Measurements from ENCODE around the gene LHX2.

The LHX2 gene

DNA sequence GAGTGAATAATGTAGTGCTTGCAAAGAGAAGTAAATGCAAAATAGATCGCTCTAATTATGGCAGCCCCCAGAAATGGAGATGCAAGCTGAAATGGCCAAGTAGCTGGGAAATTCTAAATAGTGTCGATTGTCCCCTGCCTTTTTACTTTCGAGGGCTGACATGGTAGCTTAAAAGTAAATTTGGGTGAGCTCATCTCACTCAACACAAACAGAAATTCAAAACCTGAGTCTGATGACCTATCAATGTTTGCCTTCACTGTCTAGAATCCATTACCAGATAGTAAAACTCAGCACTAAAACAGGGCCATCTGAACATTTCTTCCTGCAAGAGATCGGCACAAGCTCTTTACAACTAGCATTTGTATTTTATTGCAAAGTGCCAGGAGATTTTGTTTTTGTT lies 7.0 kb upstream of the LHX2 start:
- Histone ChIP-seq H3K4me2 (no peak overlapping the region), H3K27me3 (ENCODE audit: insufficient read depth, low read depth) (peaks cover 20% of the 10 kb centered on the region), H3K4me1 (ENCODE audit: low read depth, poor library complexity, severe bottlenecking) (peaks cover 7% of the 10 kb centered on the region), H3K4me3 (IDR thresholded peaks at IDR 0.05; ENCODE audit: insufficient read depth, low read depth, low read length) (no peak overlapping the region), H3K79me2 (ENCODE audit: insufficient read depth, low read depth) (no peaks in the 10 kb centered on the region), H4K20me1 (ENCODE audit: insufficient read depth) (no peaks in the 10 kb centered on the region), H3K27ac (no peak overlapping the region), H3K9ac (no peak overlapping the region), H3K36me3 (ENCODE audit: insufficient read depth) (no peaks in the 10 kb centered on the region), H2AFZ (ENCODE audit: low read depth) (no peak overlapping the region)
- TF ChIP-seq, protein P1, sequence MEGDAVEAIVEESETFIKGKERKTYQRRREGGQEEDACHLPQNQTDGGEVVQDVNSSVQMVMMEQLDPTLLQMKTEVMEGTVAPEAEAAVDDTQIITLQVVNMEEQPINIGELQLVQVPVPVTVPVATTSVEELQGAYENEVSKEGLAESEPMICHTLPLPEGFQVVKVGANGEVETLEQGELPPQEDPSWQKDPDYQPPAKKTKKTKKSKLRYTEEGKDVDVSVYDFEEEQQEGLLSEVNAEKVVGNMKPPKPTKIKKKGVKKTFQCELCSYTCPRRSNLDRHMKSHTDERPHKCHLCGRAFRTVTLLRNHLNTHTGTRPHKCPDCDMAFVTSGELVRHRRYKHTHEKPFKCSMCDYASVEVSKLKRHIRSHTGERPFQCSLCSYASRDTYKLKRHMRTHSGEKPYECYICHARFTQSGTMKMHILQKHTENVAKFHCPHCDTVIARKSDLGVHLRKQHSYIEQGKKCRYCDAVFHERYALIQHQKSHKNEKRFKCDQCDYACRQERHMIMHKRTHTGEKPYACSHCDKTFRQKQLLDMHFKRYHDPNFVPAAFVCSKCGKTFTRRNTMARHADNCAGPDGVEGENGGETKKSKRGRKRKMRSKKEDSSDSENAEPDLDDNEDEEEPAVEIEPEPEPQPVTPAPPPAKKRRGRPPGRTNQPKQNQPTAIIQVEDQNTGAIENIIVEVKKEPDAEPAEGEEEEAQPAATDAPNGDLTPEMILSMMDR (conservative IDR thresholded peaks at IDR 0.05; ENCODE audit: low read depth, low read length) = no peak

DNA sequence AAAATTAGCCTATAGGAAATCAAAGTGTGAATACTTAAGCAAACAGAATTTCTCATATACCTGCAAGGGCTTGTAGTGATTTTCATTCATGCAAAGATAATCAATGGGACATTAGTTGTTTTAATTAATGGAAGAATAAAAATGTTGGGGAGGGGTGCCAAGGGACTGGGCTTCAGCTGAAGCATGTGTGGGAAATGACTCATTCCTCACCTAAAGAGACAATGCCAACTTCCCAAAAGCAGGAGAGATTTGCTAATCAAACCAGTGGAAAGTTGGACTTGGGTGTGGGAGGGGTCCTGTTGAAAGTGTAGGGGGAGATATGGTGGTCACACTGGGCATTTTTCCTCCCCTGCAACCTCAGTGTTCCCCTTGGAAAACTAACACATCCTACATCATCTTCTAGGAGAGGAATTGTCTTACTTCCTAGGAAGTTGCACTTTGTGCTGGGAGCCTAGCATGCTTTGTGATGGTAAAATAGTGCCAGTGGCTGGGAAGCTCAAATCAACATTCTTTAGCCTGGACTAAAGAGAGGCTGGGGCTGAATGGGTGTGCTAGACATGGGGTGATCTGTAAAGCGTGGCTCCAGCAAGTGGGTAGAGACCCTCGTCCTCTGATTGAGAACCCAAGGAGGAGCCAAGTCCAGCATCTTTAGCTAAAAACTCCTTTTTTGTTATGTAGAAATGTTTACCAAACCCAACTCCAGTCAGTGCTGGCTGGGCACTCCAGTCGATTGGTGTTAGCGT lies 6.4 kb upstream of the LHX2 start:
- peaks cover 19% of the 10 kb centered on the region for H3K27me3 ChIP-seq (ENCODE audit: insufficient read depth, low read depth)
- TF ChIP-seq, protein P1 (conservative IDR thresholded peaks at IDR 0.05; ENCODE audit: low read depth, low read length) = no peak
- no peak overlapping the region for H3K9ac ChIP-seq
- H4K20me1 ChIP-seq (ENCODE audit: insufficient read depth) = no peaks in the 10 kb centered on the region
- H3K27ac ChIP-seq = no peak overlapping the region
- no peak overlapping the region for H2AFZ ChIP-seq (ENCODE audit: low read depth)
- H3K4me3 ChIP-seq (IDR thresholded peaks at IDR 0.05; ENCODE audit: insufficient read depth, low read depth, low read length) = no peak overlapping the region
- H3K4me1 ChIP-seq (ENCODE audit: low read depth, poor library complexity, severe bottlenecking) = peaks cover 11% of the 10 kb centered on the region
- no peaks in the 10 kb centered on the region for H3K36me3 ChIP-seq (ENCODE audit: insufficient read depth)
- no peaks in the 10 kb centered on the region for H3K79me2 ChIP-seq (ENCODE audit: insufficient read depth, low read depth)
- H3K4me2 ChIP-seq = no peak overlapping the region

DNA sequence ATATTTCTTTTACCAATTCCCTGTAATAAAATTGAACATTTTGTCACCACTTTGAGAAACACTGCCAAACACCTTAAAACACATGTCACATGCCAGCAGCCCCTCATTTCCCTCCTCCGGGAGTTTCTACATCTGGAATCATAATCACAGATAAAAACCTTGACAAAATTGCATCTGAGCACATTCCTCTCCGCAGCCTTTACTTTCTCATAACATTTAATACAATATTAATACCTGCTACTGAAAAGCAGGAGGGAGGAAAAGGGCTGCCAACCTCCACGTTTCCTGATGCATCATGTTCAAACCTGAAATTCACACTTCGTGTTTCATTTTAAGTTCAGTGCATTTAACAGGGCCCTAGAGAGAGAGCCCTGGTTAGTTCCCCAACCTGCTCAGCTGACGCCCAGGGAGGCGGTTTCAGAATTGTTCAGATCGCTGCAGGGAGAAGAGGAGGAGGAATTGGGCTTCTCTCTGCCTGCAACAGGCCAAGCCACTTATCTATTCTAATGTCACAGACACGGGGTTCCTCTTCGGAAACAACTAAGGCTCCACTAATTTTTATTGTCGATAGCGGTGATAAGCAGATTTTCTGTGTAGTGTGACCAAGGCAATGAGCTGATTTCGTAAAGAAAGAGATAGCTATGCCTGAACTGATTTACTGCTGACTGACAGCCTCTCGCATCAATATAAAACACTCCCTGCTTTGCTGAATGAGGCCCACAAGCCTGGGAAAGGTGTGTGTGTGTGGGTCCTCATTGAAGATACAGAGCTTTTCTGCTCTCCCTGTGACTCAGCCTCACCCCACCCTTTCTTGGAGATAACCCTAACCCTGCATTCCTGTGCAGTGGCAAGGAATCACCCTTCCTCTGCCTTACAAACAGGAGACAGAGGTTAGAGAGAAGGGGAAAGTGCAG lies 4.9 kb upstream of the LHX2 start:
- H3K27ac ChIP-seq = no peak overlapping the region
- H3K4me2 ChIP-seq = no peak overlapping the region
- TF ChIP-seq, protein P1 (conservative IDR thresholded peaks at IDR 0.05; ENCODE audit: low read depth, low read length) = no peak
- H3K36me3 ChIP-seq (ENCODE audit: insufficient read depth) = no peaks in the 10 kb centered on the region
- no peak overlapping the region for H2AFZ ChIP-seq (ENCODE audit: low read depth)
- H3K4me1 ChIP-seq (ENCODE audit: low read depth, poor library complexity, severe bottlenecking) = peaks cover 10% of the 10 kb centered on the region
- H3K79me2 ChIP-seq (ENCODE audit: insufficient read depth, low read depth) = no peaks in the 10 kb centered on the region
- H4K20me1 ChIP-seq (ENCODE audit: insufficient read depth) = no peaks in the 10 kb centered on the region
- H3K9ac ChIP-seq = no peak overlapping the region
- H3K4me3 ChIP-seq (IDR thresholded peaks at IDR 0.05; ENCODE audit: insufficient read depth, low read depth, low read length) = no peak overlapping the region
- H3K27me3 ChIP-seq (ENCODE audit: insufficient read depth, low read depth) = peaks cover 11% of the 10 kb centered on the region; the same call in 1 of the 2 replicates

DNA sequence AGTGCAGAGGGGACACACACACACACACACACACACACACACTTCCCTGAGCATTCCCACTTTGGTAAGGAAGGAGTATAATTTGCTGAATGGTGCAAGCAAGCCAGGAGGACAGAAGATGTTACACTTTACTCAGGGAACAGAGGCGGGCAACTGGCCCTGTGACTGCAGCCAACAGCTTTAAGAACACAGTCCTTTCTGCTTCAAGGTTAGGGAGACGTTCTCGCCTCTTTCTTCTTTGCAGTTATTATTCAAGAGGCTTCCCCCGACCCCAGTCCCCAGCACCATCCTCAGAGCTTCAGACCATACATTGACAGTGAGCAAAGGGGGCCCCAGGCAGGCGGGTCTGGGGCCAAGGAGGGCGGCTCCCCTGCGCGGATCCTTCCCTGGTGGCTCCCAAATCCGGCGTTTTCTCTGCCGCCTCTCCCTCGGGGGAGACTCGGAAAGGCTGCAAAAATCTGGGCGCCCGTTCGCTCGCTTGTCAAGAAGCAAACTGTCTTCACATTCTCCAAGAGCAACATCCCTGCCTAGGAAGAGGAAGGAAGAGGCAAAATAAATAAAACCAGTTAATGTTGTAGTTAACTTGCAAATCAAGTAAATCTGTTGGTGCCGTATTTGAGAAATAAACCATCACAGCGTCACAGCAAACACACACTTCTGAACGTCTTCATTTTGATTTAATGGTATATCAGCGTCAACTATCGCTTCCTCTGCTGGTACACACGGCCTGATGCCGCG lies 3.8 kb upstream of the LHX2 start:
- H3K79me2 ChIP-seq (ENCODE audit: insufficient read depth, low read depth) = no peaks in the 10 kb centered on the region
- no peak overlapping the region for H3K9ac ChIP-seq
- no peak overlapping the region for H3K4me2 ChIP-seq
- no peak overlapping the region for H2AFZ ChIP-seq (ENCODE audit: low read depth)
- TF ChIP-seq, protein P1 (conservative IDR thresholded peaks at IDR 0.05; ENCODE audit: low read depth, low read length) = no peak
- no peaks in the 10 kb centered on the region for H4K20me1 ChIP-seq (ENCODE audit: insufficient read depth)
- H3K36me3 ChIP-seq (ENCODE audit: insufficient read depth) = no peaks in the 10 kb centered on the region
- H3K27me3 ChIP-seq (ENCODE audit: insufficient read depth, low read depth) = peaks cover 15% of the 10 kb centered on the region
- peaks cover 11% of the 10 kb centered on the region for H3K4me1 ChIP-seq (ENCODE audit: low read depth, poor library complexity, severe bottlenecking)
- H3K4me3 ChIP-seq (IDR thresholded peaks at IDR 0.05; ENCODE audit: insufficient read depth, low read depth, low read length) = no peak overlapping the region
- H3K27ac ChIP-seq = no peak overlapping the region
